GOT3 (cell line): ENCODE results near the gene TET2.

Experiments
- DNase-seq: peaks from one replicate; lab custom pipeline; 2025; ENCODE audit warnings: mixed read lengths; lab: John Stamatoyannopoulos, UW

Gene TET2

GRCh38 chr4:105140684-105141490 is 5.8 kb upstream of the TET2 start:
- DNase-seq = no peak

- no peak for DNase-seq
Measured at GRCh38 chr4:105145156-105145902, 1.3 kb upstream of the TET2 start.

- no peak for DNase-seq
Measured at GRCh38 chr4:105145903-105146275, 787 bp upstream of the TET2 start.

GRCh38 chr4:105147016-105147552 is 408 bp downstream of the TET2 start:
- DNase-seq = no peak

GRCh38 chr4:105147553-105148161 is 981 bp downstream of the TET2 start:
- no peak for DNase-seq

GRCh38 chr4:105148356-105148755 is 1.7 kb downstream of the TET2 start:
- no peak for DNase-seq

GRCh38 chr4:105148776-105149175 is 2.1 kb downstream of the TET2 start:
- DNase-seq = no peak

GRCh38 chr4:105149771-105150170 is 3.1 kb downstream of the TET2 start:
- no peak for DNase-seq

- DNase-seq = no peak
Measured at GRCh38 chr4:105150503-105150902, 3.8 kb downstream of the TET2 start.

- DNase-seq = no peak
Measured at GRCh38 chr4:105153749-105154148, 7.1 kb downstream of the TET2 start.

- DNase-seq = no peak
Measured at GRCh38 chr4:105154576-105154975, 7.9 kb downstream of the TET2 start.

- DNase-seq = no peak
Measured at GRCh38 chr4:105155426-105155825, 8.8 kb downstream of the TET2 start.

- DNase-seq = no peak
Measured at GRCh38 chr4:105158837-105159236, 12.2 kb downstream of the TET2 start.

- DNase-seq = no peak
Measured at GRCh38 chr4:105162123-105162796, 15.6 kb downstream of the TET2 start.

- no peak for DNase-seq
Measured at GRCh38 chr4:105164548-105164947, 17.9 kb downstream of the TET2 start.

GRCh38 chr4:105166066-105166465 is 19.4 kb downstream of the TET2 start:
- no peak for DNase-seq

- DNase-seq = no peak
Measured at GRCh38 chr4:105170711-105171110, 24.0 kb downstream of the TET2 start.

GRCh38 chr4:105171912-105172311 is 25.2 kb downstream of the TET2 start:
- DNase-seq = no peak

- no peak for DNase-seq
Measured at GRCh38 chr4:105174098-105174497, 27.4 kb downstream of the TET2 start.

GRCh38 chr4:105179539-105180401 is 33.1 kb downstream of the TET2 start:
- no peak for DNase-seq

GRCh38 chr4:105181259-105181658 is 34.6 kb downstream of the TET2 start:
- no peak for DNase-seq
